ENCODE results near the gene BANF1. TPM values are rescaled to one million over a fixed set of nuclear protein-coding genes. Genes with fewer than 3 reads are reported as not detected.

Gene BANF1, protein sequence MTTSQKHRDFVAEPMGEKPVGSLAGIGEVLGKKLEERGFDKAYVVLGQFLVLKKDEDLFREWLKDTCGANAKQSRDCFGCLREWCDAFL
- total RNA-seq = 100 to 1,000 TPM; 242 to 310 TPM

DNA sequence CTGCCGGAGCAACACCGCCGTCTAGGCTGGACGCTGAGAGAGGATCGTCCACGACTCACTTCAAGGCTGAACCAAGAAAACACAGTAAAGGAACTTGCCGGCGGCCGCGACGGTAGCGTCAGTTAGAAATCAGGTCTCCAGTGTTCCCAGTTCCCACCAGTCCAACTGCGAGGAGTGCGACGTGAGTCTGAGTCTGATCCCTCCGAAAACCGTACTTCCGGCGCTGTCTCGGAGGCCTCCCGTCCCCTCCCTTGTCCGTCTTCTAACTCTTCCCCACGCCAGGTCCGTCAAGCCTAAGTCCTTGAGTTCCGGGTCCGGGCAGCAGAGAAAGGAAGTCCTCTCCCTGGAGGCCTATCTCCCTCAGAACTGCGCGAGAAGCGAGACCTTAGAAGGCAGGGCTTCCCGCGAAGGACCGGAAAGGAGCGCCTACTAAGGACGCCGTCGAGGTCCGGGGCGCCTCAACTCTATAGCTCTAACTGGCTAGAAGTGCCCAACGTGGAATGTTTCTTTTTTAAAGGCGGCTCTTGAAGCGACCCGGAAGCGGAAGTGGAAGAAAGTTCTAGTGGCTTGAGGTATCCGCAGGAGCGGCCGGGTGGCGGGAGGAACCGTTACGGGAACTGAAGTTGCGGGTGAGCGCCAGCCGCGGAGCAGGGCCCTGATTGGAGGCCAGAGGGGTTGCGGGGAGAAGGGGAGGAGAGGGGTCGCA, at the start of gene BANF1, which contains the start of gene EIF1AD:
TSS of gene BANF1 (plus strand) at position 562 of the 706 bp plus-strand sequence. CDS start 748 bp downstream, outside the sequence.
TSS of gene EIF1AD (minus strand) at position 216 of the 706 bp plus-strand sequence. CDS start 1,768 bp downstream, outside the sequence.
- peak within 1 kb of the TSS; percentile 96 to 99 for H3K27ac Mint-ChIP-seq
- ATAC-seq = peak; percentile 85 to 91
- H3K9me3 Mint-ChIP-seq = no peaks in the 10 kb centered on the region
- H3K36me3 Mint-ChIP-seq = peaks cover 44 to 55% of the 10 kb centered on the region in 2 donors
- DNase-seq (ENCODE audit: low spot score in 2 of 2) = peak; percentile 94 to 95

DNA sequence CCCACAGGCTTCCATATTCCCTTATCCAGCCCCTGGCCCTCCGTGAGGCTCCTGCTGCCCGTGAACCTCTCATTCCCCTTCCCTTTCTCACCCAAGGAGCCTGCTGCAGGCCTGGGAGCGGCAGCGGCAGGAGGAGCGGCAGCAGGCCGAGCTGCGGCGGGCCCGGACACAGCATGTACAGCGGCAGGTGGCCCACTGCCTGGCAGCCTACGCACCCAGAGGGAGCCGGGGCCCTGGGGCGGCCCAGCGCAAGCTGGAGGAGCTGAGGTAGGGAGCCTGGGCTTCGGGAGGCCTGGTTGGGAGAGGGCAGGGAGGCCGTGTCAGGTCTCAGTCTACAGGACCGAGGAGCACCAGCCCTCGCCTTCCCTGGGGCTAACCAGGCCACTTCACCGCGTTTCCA, 48.8 kb upstream of the BANF1 start:
- H3K36me3 Mint-ChIP-seq = no peaks in the 10 kb centered on the region
- no peak for DNase-seq (ENCODE audit: low spot score in 2 of 2)
- ATAC-seq = no peak
- H3K27ac Mint-ChIP-seq = no peak overlapping the region
- H3K9me3 Mint-ChIP-seq = no peaks in the 10 kb centered on the region

DNA sequence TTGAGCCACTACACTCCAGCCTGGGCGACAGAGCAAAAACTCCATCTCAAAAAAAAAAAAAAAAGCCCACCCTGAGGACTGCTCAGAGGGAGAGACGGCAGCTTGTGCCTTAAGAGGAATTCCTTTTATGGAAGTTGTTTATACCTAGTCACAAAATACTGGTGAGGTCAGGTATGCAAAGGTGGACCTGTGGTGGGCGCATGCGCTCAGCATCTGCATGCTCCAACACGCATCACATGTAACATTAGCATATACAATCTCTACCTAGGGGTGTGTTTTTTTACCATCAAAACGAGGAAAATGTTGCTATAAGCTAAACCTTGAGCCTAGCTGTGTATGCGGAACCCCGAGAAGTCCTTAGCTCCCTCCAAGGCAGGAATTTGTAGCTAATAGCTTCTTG, 47.5 kb upstream of the BANF1 start:
- Mint-ChIP-seq H3K27ac (no peak overlapping the region), H3K9me3 (no peaks in the 10 kb centered on the region), H3K36me3 (no peaks in the 10 kb centered on the region)
- DNase-seq (ENCODE audit: low spot score in 2 of 2) (no peak), ATAC-seq (no peak)

DNA sequence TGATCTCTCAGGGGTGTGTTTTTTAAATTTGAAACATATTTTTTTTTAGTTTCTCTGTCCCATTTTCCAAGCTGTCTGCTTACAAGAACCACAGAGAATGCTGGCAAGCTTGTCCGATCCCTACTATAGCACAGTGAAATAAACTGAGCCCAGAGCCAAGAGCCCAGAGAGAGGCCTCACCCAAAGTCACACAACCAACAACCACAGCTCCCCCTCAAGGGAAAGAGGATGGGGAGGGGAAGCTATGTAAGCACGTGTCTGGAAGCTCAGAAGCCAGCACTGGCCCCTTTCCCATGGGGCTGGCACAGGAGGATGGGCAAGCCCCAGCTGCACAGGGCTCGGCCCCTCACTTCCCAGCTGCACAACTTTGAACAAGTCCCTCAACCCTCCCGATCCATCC, 44.0 kb upstream of the BANF1 start:
- ATAC-seq (no peak), DNase-seq (ENCODE audit: low spot score in 2 of 2) (no peak)
- Mint-ChIP-seq H3K27ac (peak overlapping the region in 1 of 2 donors; percentile 93), H3K36me3 (peaks cover 20 to 21% of the 10 kb centered on the region in 2 donors), H3K9me3 (no peaks in the 10 kb centered on the region)

DNA sequence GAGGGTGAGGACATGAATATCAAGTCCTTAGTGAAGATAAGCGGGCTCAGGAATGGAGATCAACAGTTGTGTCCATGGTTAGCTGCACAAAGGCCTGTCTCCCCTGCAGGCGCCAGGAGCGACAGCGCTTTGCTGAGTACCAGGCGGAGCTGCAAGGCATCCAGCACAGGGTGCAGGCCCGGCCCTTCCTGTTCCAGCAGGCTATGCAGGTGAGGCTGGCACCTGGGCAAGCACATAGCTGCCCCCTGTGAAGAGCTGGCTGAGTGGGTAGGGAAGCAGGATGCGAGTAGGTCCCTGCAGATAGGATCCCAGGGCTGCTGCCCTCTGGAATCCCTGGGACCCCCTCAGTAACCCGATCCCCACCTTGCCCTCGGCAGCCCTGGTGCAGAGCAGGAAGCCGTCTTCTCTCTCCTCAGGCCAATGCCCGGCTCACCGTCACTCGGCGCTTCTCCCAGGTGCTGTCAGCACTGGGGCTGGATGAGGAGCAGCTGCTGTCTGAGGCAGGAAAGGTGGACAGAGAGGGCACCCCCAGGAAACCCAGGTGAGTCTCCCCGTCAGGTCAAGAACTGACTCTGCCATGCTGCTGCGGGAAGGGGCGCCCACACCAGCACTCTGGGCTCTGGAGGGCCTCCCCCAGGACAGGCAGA, 43.4 kb upstream of the BANF1 start:
- peak overlapping the region; percentile 29 to 93 for H3K27ac Mint-ChIP-seq
- H3K9me3 Mint-ChIP-seq = no peaks in the 10 kb centered on the region
- peaks cover 20 to 27% of the 10 kb centered on the region in 2 donors for H3K36me3 Mint-ChIP-seq
- ATAC-seq (no peak), DNase-seq (ENCODE audit: low spot score in 2 of 2) (no peak)

DNA sequence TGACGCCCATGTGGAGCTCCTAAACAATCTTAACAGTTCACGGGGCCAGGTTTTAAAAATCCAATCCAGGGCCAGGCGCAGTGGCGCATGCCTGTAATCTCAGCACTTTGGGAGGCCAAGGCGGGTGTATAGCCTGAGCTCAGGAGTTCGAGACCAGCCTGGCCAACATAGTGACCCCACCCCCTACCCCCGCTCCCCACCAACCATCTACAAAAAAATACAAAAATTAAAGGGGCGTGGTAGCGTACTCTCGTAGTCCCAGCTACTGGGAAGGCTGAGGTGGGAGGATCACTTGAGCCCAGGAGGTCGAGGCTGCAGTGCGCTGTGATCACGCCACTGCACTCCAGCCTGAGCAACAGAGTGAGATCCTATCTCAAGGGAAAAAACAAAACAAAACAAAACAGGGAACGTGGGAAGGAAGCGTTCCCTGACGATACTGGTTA, 41.5 kb upstream of the BANF1 start:
- H3K27ac Mint-ChIP-seq = peak overlapping the region; percentile 94 to 99
- no peak for DNase-seq (ENCODE audit: low spot score in 2 of 2)
- H3K36me3 Mint-ChIP-seq = peaks cover 28 to 31% of the 10 kb centered on the region in 2 donors
- ATAC-seq = peak in 1 of 2 donors; percentile 1
- H3K9me3 Mint-ChIP-seq = no peaks in the 10 kb centered on the region

DNA sequence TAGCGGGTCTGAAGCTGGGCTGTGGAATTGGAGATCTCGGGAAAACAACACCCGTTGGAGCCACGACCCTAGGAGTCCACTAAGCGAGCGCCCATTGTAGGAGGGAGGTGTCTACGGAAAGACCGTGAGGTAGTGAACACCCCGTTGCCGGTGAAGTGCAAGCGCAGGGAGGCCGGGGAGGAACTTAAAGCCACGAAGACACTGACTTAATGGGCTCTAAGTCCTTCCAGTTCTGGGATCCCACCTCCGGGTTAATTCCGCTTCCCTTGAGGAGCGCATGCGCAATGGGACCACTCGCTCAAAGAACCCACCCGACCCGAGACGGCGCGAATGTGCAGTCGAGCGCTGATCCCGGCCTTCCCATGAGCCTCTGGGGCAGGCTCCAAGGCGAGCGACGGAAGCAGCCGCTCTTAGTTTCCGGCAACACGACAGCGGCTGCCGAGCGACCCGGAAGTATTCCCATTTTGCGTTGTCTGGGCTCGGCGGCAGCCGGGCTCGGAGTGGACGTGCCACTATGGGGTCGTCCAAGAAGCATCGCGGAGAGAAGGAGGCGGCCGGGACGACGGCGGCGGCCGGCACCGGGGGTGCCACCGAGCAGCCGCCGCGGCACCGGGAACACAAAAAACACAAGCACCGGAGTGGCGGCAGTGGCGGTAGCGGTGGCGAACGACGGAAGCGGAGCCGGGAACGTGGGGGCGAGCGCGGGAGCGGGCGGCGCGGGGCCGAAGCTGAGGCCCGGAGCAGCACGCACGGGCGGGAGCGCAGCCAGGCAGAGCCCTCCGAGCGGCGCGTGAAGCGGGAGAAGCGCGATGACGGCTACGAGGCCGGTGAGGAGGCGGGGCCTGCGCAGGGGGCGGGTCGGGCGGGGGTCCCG, 40.8 kb upstream of the BANF1 start, which contains the start of gene SART1:
TSS of gene SART1 (plus strand) at position 468 of the 874 bp plus-strand sequence. CDS start at position 515, 47 bp downstream.
- H3K9me3 Mint-ChIP-seq = no peaks in the 10 kb centered on the region
- H3K36me3 Mint-ChIP-seq = peaks cover 30 to 34% of the 10 kb centered on the region in 2 donors
- H3K27ac Mint-ChIP-seq = peak within 1 kb of the TSS; percentile 94 to 99
- DNase-seq (ENCODE audit: low spot score in 2 of 2) (peak; percentile 91 to 97), ATAC-seq (peak; percentile 84 to 93)

DNA sequence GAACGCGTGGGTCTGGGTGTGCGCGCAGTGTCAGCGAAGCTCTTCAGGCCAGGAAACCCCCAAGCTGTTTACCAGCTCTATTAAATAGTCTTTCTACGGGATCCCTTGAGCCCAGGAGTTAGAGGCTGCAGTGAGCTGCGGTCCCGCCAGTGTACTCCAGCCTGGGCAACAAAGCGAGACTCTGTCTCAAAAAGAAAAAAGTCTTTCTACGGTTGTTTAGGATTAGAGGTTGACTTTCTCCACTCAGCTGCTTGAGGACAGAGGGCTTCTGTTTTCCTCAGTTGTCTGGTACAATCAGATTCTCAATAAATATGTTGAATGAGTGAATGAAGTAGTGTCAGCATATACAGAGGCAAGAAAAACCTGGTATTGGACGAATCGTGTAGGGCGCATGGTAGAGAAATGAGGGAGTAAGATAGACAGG, 40.1 kb upstream of the BANF1 start:
- Mint-ChIP-seq H3K27ac (peak overlapping the region; percentile 94), H3K9me3 (no peaks in the 10 kb centered on the region), H3K36me3 (peaks cover 30 to 34% of the 10 kb centered on the region in 2 donors)
- no peak for ATAC-seq
- DNase-seq (ENCODE audit: low spot score in 2 of 2) = no peak

DNA sequence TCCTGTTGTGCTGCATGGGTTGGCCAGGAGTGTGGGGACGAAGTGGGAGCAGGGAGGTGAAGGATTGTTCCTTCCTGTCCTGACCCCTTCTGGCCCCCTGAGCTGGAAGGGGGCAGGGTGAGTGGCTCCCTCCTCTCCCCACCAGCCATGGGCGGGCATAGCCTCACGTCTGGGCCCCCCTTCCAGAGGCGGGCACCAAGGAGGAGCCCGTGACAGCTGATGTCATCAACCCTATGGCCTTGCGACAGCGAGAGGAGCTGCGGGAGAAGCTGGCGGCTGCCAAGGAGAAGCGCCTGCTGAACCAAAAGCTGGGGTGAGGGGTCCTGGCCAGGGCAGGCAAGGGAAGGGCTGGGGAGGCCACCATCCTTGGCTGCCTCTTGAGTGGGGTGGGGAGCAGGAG, 37.4 kb upstream of the BANF1 start:
- Mint-ChIP-seq H3K36me3 (peaks cover 30 to 43% of the 10 kb centered on the region in 2 donors), H3K27ac (peak overlapping the region in 1 of 2 donors; percentile 47), H3K9me3 (no peaks in the 10 kb centered on the region)
- DNase-seq (ENCODE audit: low spot score in 2 of 2) (no peak), ATAC-seq (no peak)

DNA sequence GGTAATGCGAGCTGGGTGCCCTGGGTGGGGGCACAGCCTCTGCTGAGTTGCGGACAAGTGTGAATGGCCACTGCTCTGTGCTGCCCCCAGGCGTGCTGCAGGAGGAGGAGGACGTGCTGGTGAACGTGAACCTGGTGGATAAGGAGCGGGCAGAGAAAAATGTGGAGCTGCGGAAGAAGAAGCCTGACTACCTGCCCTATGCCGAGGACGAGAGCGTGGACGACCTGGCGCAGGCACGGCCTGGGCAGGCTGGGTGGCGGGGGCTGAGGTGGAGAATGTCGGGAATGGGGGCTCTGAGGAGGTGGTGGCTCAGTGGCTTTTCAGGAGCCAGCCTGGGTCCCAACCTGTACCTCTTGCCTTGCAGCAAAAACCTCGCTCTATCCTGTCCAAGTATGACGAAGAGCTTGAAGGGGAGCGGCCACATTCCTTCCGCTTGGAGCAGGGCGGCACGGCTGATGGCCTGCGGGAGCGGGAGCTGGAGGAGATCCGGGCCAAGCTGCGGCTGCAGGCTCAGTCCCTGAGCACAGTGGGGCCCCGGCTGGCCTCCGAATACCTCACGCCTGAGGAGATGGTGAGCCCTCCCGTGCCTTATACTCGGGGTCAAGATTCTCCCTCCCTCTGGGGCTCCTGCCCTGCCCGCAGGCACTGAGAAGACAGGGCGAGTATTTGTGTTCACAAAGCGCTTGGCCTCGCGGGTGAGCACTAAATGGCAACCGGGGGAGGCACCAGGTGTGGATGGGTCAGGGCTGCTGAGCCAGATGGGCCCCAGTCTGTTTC, 36.1 kb upstream of the BANF1 start:
- no peak for DNase-seq (ENCODE audit: low spot score in 2 of 2)
- H3K27ac Mint-ChIP-seq = peak overlapping the region in 1 of 2 donors; percentile 57
- peaks cover 28 to 41% of the 10 kb centered on the region in 2 donors for H3K36me3 Mint-ChIP-seq
- ATAC-seq = no peak
- no peaks in the 10 kb centered on the region for H3K9me3 Mint-ChIP-seq

DNA sequence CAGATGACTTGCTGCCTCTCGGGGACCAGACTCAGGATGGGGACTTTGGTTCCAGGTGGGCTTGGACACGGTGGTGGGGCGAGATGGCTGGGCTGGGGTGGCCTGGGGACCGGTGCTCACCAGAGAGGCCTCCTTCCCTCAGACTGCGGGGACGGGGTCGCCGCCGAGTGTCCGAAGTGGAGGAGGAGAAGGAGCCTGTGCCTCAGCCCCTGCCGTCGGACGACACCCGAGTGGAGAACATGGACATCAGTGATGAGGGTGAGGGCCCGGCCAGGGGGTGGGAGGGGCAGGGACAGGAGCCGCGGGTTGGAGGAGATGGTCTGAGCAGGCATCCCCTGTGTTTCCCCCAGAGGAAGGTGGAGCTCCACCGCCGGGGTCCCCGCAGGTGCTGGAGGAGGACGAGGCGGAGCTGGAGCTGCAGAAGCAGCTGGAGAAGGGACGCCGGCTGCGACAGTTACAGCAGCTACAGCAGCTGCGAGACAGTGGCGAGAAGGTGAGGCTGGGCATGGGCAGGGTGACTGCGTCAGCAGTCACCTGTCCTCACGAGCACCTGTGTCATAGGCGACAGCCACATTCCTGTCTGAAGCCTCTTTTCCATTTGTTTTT, 34.9 kb upstream of the BANF1 start:
- Mint-ChIP-seq H3K9me3 (no peaks in the 10 kb centered on the region), H3K36me3 (peaks cover 17 to 31% of the 10 kb centered on the region in 2 donors), H3K27ac (peak overlapping the region in 1 of 2 donors; percentile 29)
- ATAC-seq = no peak
- DNase-seq (ENCODE audit: low spot score in 2 of 2) = no peak

DNA sequence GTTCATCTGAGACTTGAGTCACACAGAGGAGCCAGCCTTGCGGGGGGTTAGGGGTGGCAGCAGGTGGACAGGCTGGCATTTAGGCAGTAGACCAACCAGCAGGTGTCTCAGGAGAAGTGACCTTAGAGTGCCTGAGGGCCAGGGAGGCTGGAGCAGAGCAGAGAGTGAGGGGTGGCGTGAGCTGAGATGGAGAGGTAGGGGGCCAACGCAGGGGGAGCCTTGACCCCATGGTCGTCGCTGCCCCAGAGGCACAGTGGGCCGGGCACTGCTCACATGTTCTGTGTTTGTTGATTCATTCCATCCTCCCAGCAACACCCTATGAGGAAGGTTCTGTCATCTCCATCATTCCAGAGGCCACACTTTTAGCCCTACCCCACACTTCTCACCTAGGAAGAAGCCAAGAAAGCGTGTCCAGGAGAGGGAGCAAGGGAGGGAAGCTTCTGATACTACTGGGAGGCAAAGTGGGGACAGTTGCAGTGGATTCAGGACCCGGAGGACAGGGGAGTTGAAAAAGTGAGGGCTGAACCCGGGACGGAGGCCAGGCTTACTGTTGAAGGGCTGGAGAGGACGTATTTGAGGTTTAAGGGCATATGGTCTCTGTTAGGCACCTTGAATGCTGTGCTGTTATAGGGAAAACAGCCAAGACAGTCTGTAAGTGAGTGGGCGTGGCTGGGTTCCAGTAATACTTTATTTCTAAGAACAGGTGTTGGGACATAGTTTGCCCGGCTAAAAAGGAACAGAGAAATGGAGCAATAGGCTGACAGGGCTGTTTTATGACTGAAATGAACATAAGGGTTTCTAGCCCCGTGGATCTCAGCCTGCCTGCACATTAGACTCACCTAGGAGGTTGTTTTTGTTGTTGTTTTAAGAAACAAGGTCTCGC, 33.5 kb upstream of the BANF1 start:
- Mint-ChIP-seq H3K36me3 (peaks cover 10 to 17% of the 10 kb centered on the region in 2 donors), H3K27ac (peak overlapping the region; percentile 51 to 60), H3K9me3 (no peaks in the 10 kb centered on the region)
- DNase-seq (ENCODE audit: low spot score in 2 of 2) (no peak), ATAC-seq (no peak)

DNA sequence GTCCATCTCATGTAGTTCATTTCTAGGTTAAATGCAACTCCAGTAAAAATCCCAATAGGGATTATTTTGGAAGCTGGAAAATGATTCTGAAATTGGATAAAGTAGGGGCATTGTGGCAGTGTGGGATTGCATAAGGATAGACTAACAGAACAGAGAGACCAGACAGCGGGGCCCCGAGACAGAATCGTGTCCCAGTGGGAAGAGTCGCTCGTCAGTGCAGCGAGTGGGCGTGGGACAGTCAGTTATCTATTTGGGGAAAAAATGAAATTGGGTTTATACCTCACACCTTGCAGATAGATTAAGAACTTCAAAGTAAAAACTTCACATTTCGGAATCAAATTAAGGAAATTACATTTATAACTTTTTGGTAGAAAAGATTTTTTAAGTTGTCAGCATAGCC, 30.2 kb upstream of the BANF1 start:
- no peak for ATAC-seq
- H3K36me3 Mint-ChIP-seq = peaks cover 0 to 15% of the 10 kb centered on the region in 2 donors
- no peak for DNase-seq (ENCODE audit: low spot score in 2 of 2)
- no peaks in the 10 kb centered on the region for H3K9me3 Mint-ChIP-seq
- peak overlapping the region in 1 of 2 donors; percentile 17 for H3K27ac Mint-ChIP-seq

DNA sequence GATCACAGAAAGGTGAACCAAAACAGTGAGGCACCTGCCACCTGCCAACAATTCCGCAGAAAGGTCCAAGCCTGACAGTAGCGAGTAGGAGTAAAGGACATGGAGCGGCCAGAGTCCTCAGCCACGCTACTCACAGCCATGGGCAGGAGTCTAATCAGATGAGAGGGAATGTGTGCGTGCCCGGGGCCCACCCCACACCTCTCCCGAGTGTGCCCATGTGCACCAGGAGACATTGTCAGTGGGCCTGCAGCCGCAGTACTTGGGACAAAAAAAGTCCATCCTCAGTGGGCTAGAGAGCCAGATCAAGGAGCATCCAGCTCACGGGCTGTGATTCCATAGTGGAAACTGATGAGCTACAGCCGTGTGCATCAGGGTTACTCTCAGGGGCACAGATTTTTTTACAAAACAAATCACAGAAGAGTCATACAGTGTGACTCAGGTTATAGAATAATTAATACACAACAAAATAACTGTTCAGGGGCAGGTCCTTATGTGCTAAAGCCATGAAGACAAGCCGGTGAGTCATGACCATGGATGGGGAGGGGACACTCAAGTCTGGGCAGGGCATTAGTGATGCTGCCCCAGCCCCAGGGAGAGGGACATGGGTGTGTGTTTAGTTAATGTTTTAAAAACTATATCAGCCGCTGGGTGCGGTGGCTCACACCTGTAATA, 28.7 kb upstream of the BANF1 start:
- no peaks in the 10 kb centered on the region for H3K9me3 Mint-ChIP-seq
- H3K27ac Mint-ChIP-seq = peak overlapping the region; percentile 58 to 70
- H3K36me3 Mint-ChIP-seq = peaks cover 0 to 8% of the 10 kb centered on the region in 2 donors
- ATAC-seq (no peak), DNase-seq (ENCODE audit: low spot score in 2 of 2) (no peak)
